Prostate gland (tissue), 2 donors: ENCODE measurements around the gene CDK14.

ENCODE experiments used
- CTCF ChIP-seq, 4 experiments: fragments of 200-600 bp in 2 of 4; fragments of 450-650 bp in 2 of 4; sonication (generic) in 2 of 4; IDR thresholded peaks; 1 replicate in 3 of 4; 2 replicates in 1 of 4; pipeline ENCODE4 v1.5.1; 2016 to 2019; ENCODE audit warnings: antibody characterized with exemption in 4 of 4, mild to moderate bottlenecking in 2 of 4, moderate library complexity in 2 of 4
- POLR2A ChIP-seq: fragments of 450-650 bp; IDR thresholded peaks from one replicate; pipeline ENCODE4 v1.6.1; 2016; ENCODE audit warnings: antibody characterized with exemption, mild to moderate bottlenecking

GRCh38 chr7:91201442-91202113 lies 605.5 kb downstream of the CDK14 start:
- TF ChIP-seq POLR2A = no peak
- TF ChIP-seq CTCF (IDR thresholded peaks at IDR 0.05) = no peak
